Neural cell (in vitro differentiated cells): ENCODE data around the gene FOXO6. TPM values are rescaled to one million over a fixed set of nuclear protein-coding genes. Genes with fewer than 3 reads are reported as not detected.

Experiments
- H2AFZ ChIP-seq: fragments of 200-600, 300-800 bp; sonication (generic), shearing (Covaris generic); 2 replicates; pipeline ENCODE4 v1.6.0; 2014; ENCODE audit warnings: low read depth, mild to moderate bottlenecking, antibody characterized with exemption, low read length, moderate library complexity
- H3F3A ChIP-seq: fragments of 200-600 bp; shearing (Covaris generic); 2 replicates; pipeline ENCODE4 v1.6.1; 2016; ENCODE audit warnings: mild to moderate bottlenecking, moderate library complexity, mixed read lengths, antibody characterized with exemption, low read length; ENCODE audit not compliant: insufficient read depth, poor library complexity, severe bottlenecking
- H3K27ac ChIP-seq: fragments of 200-600, 300-800 bp; sonication (generic), shearing (Covaris generic); 2 replicates; pipeline ENCODE4 v1.5.1; 2014; ENCODE audit warnings: mild to moderate bottlenecking, low read length, moderate library complexity
- H3K27me3 ChIP-seq: fragments of 300-800, 200-600 bp; sonication (generic), shearing (Covaris generic); 2 replicates; pipeline ENCODE4 v1.6.0; 2014; ENCODE audit warnings: mild to moderate bottlenecking, low read depth, low read length, moderate library complexity; ENCODE audit not compliant: insufficient read depth
- H3K36me3 ChIP-seq: fragments of 300-800, 200-600 bp; sonication (generic), shearing (Covaris generic); 2 replicates; pipeline ENCODE4 v1.5.1; 2014; ENCODE audit warnings: mild to moderate bottlenecking, antibody characterized with exemption, low read length, moderate library complexity; ENCODE audit not compliant: insufficient read depth
- H3K4me2 ChIP-seq: fragments of 300-800, 200-600 bp; sonication (generic), shearing (Covaris generic); 2 replicates; pipeline ENCODE4 v1.6.0; 2014; ENCODE audit warnings: mild to moderate bottlenecking, low read length
- H3K4me3 ChIP-seq: fragments of 300-800, 200-600 bp; sonication (generic), shearing (Covaris generic); 2 replicates; pipeline ENCODE4 v1.5.1; 2014; ENCODE audit warnings: mild to moderate bottlenecking, low read length, moderate library complexity
- H3K79me2 ChIP-seq: fragments of 200-600 bp; shearing (Covaris generic); replicated peaks from 2 replicates; pipeline ENCODE4 v1.6.0; 2014; ENCODE audit warnings: mild to moderate bottlenecking, low read length, moderate library complexity; ENCODE audit not compliant: insufficient read depth
- H3K9ac ChIP-seq: fragments of 300-800, 200-600 bp; sonication (generic), shearing (Covaris generic); 2 replicates; pipeline ENCODE4 v1.6.1; 2016; ENCODE audit warnings: mild to moderate bottlenecking, low read length, mixed read lengths
- H3K9me2 ChIP-seq: fragments of 200-600 bp; shearing (Covaris generic); 2 replicates; pipeline ENCODE4 v1.6.1; 2016; ENCODE audit warnings: mild to moderate bottlenecking, low read length, mixed read lengths; ENCODE audit not compliant: insufficient read depth
- H3K9me3 ChIP-seq: fragments of 200-600, 300-800 bp; sonication (generic), shearing (Covaris generic); 2 replicates; pipeline ENCODE4 v1.6.1; 2016; ENCODE audit warnings: mild to moderate bottlenecking, mixed run types, low read length, moderate library complexity, mixed read lengths
- H4K20me1 ChIP-seq: fragments of 200-600 bp; shearing (Covaris generic); 2 replicates; pipeline ENCODE4 v1.6.1; 2016; ENCODE audit warnings: mild to moderate bottlenecking, mixed run types; ENCODE audit not compliant: insufficient read depth
- CTCF ChIP-seq: fragments of 450-650 bp; IDR thresholded peaks from 2 replicates; pipeline ENCODE4 v1.5.1; 2014; ENCODE audit warnings: antibody characterized with exemption, mild to moderate bottlenecking, moderate library complexity; ENCODE audit not compliant: poor library complexity, severe bottlenecking
- EP300 ChIP-seq: fragments of 450-650 bp; conservative IDR thresholded peaks from 2 replicates; pipeline ENCODE4 v1.6.1; 2014; ENCODE audit warnings: antibody characterized with exemption, mild to moderate bottlenecking, moderate library complexity; ENCODE audit not compliant: poor library complexity, severe bottlenecking
- EZH2 ChIP-seq: fragments of 200-600, 300-800 bp; shearing (Covaris generic), sonication (generic); IDR thresholded peaks from 2 replicates; pipeline ENCODE4 v1.6.1; 2014; ENCODE audit warnings: antibody characterized with exemption, low read length, borderline replicate concordance, mild to moderate bottlenecking; ENCODE audit not compliant: insufficient read depth, poor library complexity, severe bottlenecking
- MXI1 ChIP-seq: fragments of 450-650 bp; conservative IDR thresholded peaks from 2 replicates; pipeline ENCODE4 v1.6.1; 2014; ENCODE audit warnings: antibody characterized with exemption, mild to moderate bottlenecking; ENCODE audit not compliant: poor library complexity, severe bottlenecking
- POLR2AphosphoS5 ChIP-seq: IDR thresholded peaks from 2 replicates; pipeline ENCODE4 v1.6.1; 2012
- RAD21 ChIP-seq: fragments of 450-650 bp; conservative IDR thresholded peaks from 2 replicates; pipeline ENCODE4 v1.6.1; 2014; ENCODE audit warnings: antibody characterized with exemption, mild to moderate bottlenecking, moderate library complexity
- REST ChIP-seq: IDR thresholded peaks from 2 replicates; pipeline ENCODE4 v1.6.1; 2012; ENCODE audit warnings: borderline replicate concordance
- SMC3 ChIP-seq: fragments of 450-650 bp; conservative IDR thresholded peaks from 2 replicates; pipeline ENCODE4 v1.6.1; 2014; ENCODE audit warnings: antibody characterized with exemption, mild to moderate bottlenecking, moderate library complexity; ENCODE audit not compliant: poor library complexity
- TAF1 ChIP-seq: IDR thresholded peaks from 2 replicates; pipeline ENCODE4 v1.6.1; 2012; ENCODE audit warnings: low read depth
- polyA plus RNA-seq: library from polyadenylated mRNA; depleted of rRNA; stranded (reverse); fragments of >200 nt; gene quantifications from 2 replicates; pipeline ENCODE4 v1.2.3, GENCODE V29; 2014

The FOXO6 gene
- polyA plus RNA-seq, 1 donor from 2014 or later, result 0.59 TPM

GRCh38 chr1:41409825-41410224 lies 48.6 kb downstream of the FOXO6 start:
- no peak overlapping the region for H3K4me3 ChIP-seq
- H3K79me2 ChIP-seq, result no peaks in the 10 kb centered on the region
- H3K4me2 ChIP-seq, result no peak overlapping the region
- H3K36me3 ChIP-seq, result no peaks in the 10 kb centered on the region
- no peaks in the 10 kb centered on the region for H3F3A ChIP-seq
- no peaks in the 10 kb centered on the region for H3K9me2 ChIP-seq
- no peak for TF ChIP-seq EZH2
- no peak for TF ChIP-seq RAD21
- no peak for TF ChIP-seq SMC3
- no peak for TF ChIP-seq TAF1
- TF ChIP-seq EP300, result no peak
- no peak for TF ChIP-seq MXI1
- TF ChIP-seq CTCF, result no peak
- TF ChIP-seq REST, result no peak
- no peak for TF ChIP-seq POLR2AphosphoS5
- H4K20me1 ChIP-seq, result no peaks in the 10 kb centered on the region
- no peaks in the 10 kb centered on the region for H3K27me3 ChIP-seq
- H2AFZ ChIP-seq, result no peak overlapping the region
- H3K27ac ChIP-seq, result no peak overlapping the region
- H3K9me3 ChIP-seq, result no peaks in the 10 kb centered on the region
- H3K9ac ChIP-seq, result no peak overlapping the region

GRCh38 chr1:41410462-41410861 lies 49.2 kb downstream of the FOXO6 start:
- Histone ChIP-seq H3K27me3 (no peaks in the 10 kb centered on the region), H3K9me3 (no peaks in the 10 kb centered on the region), H3K4me2 (no peak overlapping the region), H3K9me2 (no peaks in the 10 kb centered on the region), H2AFZ (no peak overlapping the region), H3K79me2 (no peaks in the 10 kb centered on the region), H3K4me3 (no peak overlapping the region), H3K36me3 (no peaks in the 10 kb centered on the region), H4K20me1 (no peaks in the 10 kb centered on the region), H3F3A (no peaks in the 10 kb centered on the region), H3K9ac (no peak overlapping the region), H3K27ac (no peak overlapping the region)
- TF ChIP-seq EP300 (no peak), RAD21 (no peak), CTCF (no peak), EZH2 (no peak)
